Keratinocyte (primary cell): ENCODE results near the gene TCEANC. TPM values are rescaled to one million over a fixed set of nuclear protein-coding genes. Genes with fewer than 3 reads are reported as not detected.

ENCODE experiments used
- DNase-seq: peaks from one replicate; pipeline ENCODE4 v3.0.0-alpha.2; 2011; ENCODE audit warnings: low read depth, missing footprints, low spot score
- FAIRE-seq: peaks from 2 replicates; lab custom pipeline; 2011; peaks lifted over from hg19 to GRCh38; lab: Jason Lieb, UNC
- H2AFZ ChIP-seq: 2 replicates; pipeline ENCODE4 v1.6.0; 2012; ENCODE audit warnings: low read length, control low read depth, inconsistent platforms; ENCODE audit not compliant: control insufficient read depth
- H3K27ac ChIP-seq: 2 replicates; pipeline ENCODE4 v1.5.1; 2011; ENCODE audit warnings: low read length; ENCODE audit not compliant: control insufficient read depth, insufficient read depth
- H3K27me3 ChIP-seq: 3 replicates; pipeline ENCODE4 v1.6.0; 2011; ENCODE audit warnings: low read length; ENCODE audit not compliant: control insufficient read depth, insufficient read depth; ENCODE audit errors: extremely low read depth
- H3K36me3 ChIP-seq, 2 experiments: 2 replicates in 1 of 2; 3 replicates in 1 of 2; pipeline ENCODE4 v1.5.1; 2011; ENCODE audit warnings: low read length in 2 of 2, mild to moderate bottlenecking in 1 of 2; ENCODE audit not compliant: control insufficient read depth in 2 of 2, insufficient read depth in 2 of 2; ENCODE audit errors: extremely low read depth in 1 of 2
- H3K4me1 ChIP-seq: 3 replicates; pipeline ENCODE4 v1.5.1; 2011; ENCODE audit warnings: low read length; ENCODE audit not compliant: control insufficient read depth, insufficient read depth; ENCODE audit errors: extremely low read depth
- H3K4me2 ChIP-seq: 3 replicates; pipeline ENCODE4 v1.6.0; 2011; ENCODE audit warnings: low read depth, low read length; ENCODE audit not compliant: control insufficient read depth, insufficient read depth; ENCODE audit errors: extremely low read depth
- H3K4me3 ChIP-seq, 3 experiments: fragments of 200-600 bp in 1 of 3; sonication (generic) in 1 of 3; 2 replicates in 2 of 3; 3 replicates in 1 of 3; pipeline ENCODE4 v1.5.1; 2011 to 2016; ENCODE audit warnings: low read length in 3 of 3, mild to moderate bottlenecking in 3 of 3, control low read depth in 2 of 3, inconsistent platforms in 1 of 3, low read depth in 1 of 3, mixed read lengths in 1 of 3, mixed run types in 1 of 3, moderate library complexity in 1 of 3; ENCODE audit not compliant: control insufficient read depth in 2 of 3, insufficient read depth in 2 of 3; ENCODE audit errors: extremely low read depth in 1 of 3
- H3K79me2 ChIP-seq: 2 replicates; pipeline ENCODE4 v1.6.0; 2012; ENCODE audit warnings: low read length; ENCODE audit not compliant: control insufficient read depth, insufficient read depth
- H3K9ac ChIP-seq: 3 replicates; pipeline ENCODE4 v1.6.0; 2011; ENCODE audit warnings: low read length; ENCODE audit not compliant: control insufficient read depth, insufficient read depth; ENCODE audit errors: extremely low read depth
- H3K9me1 ChIP-seq: 3 replicates; pipeline ENCODE4 v1.6.0; 2011; ENCODE audit warnings: low read length; ENCODE audit not compliant: control insufficient read depth, insufficient read depth; ENCODE audit errors: extremely low read depth
- H3K9me3 ChIP-seq: 2 replicates; pipeline ENCODE4 v1.5.1; 2012; ENCODE audit warnings: low read depth, low read length; ENCODE audit not compliant: control insufficient read depth
- H4K20me1 ChIP-seq: 3 replicates; pipeline ENCODE4 v1.6.0; 2011; ENCODE audit warnings: low read length; ENCODE audit not compliant: control insufficient read depth, insufficient read depth; ENCODE audit errors: extremely low read depth
- EZH2 ChIP-seq: IDR thresholded peaks from one replicate; pipeline ENCODE4 v1.6.1; 2012; ENCODE audit warnings: inconsistent platforms, mild to moderate bottlenecking, low read length, moderate library complexity
- dilution Hi-C: fragments of 300-500 bp; cut with MboI; formaldehyde crosslinking; loops from one replicate; pipeline ENCODE4 v1.7.0; 2020; ENCODE audit warnings: low sequenced_read_pairs; ENCODE audit not compliant: extremely low pct_ligation_motif_present
- polyA plus RNA-seq, 5 experiments: library from polyadenylated mRNA; depleted of rRNA in 3 of 5; stranded (reverse) in 3 of 5; stranded (forward) in 1 of 5; unstranded in 1 of 5; fragments of >200 nt; gene quantifications; 1 replicate in 1 of 5; 2 replicates in 3 of 5; 3 replicates in 1 of 5; pipeline versions ENCODE4 v1.2.1 to v1.2.3, GENCODE V29; 2011 to 2012; ENCODE audit warnings: missing spikeins in 2 of 5, low read depth in 1 of 5, low replicate concordance in 1 of 5
- TF ChIP-seq, protein P1 (sequence below), 3 experiments: IDR thresholded peaks in 1 of 3; conservative IDR thresholded peaks in 1 of 3; optimal IDR thresholded peaks in 1 of 3; 2 replicates in 2 of 3; 3 replicates in 1 of 3; pipeline versions ENCODE3 to v1.5.1; 2011; ENCODE audit warnings: low read length in 3 of 3, mild to moderate bottlenecking in 3 of 3, moderate library complexity in 2 of 3, control low read depth in 1 of 3, inconsistent platforms in 1 of 3; ENCODE audit not compliant: insufficient read depth in 2 of 3; ENCODE audit errors: extremely low read depth in 1 of 3

The TCEANC gene
- polyA plus RNA-seq, 1 donor (not counting 4 experiments of a cell fraction or from before 2014, with no cell fraction given) = 1.8 TPM

- no peaks in the 10 kb centered on the region for H3K79me2 ChIP-seq
- dilution Hi-C loops = no loop called here
- H3K27me3 ChIP-seq = no peaks in the 10 kb centered on the region
- H3K9me1 ChIP-seq = no peaks in the 10 kb centered on the region
- no peak for FAIRE-seq
- H3K4me3 ChIP-seq = no peak overlapping the region
- DNase-seq = no peak
- no peak for TF ChIP-seq EZH2
- TF ChIP-seq, protein P1, sequence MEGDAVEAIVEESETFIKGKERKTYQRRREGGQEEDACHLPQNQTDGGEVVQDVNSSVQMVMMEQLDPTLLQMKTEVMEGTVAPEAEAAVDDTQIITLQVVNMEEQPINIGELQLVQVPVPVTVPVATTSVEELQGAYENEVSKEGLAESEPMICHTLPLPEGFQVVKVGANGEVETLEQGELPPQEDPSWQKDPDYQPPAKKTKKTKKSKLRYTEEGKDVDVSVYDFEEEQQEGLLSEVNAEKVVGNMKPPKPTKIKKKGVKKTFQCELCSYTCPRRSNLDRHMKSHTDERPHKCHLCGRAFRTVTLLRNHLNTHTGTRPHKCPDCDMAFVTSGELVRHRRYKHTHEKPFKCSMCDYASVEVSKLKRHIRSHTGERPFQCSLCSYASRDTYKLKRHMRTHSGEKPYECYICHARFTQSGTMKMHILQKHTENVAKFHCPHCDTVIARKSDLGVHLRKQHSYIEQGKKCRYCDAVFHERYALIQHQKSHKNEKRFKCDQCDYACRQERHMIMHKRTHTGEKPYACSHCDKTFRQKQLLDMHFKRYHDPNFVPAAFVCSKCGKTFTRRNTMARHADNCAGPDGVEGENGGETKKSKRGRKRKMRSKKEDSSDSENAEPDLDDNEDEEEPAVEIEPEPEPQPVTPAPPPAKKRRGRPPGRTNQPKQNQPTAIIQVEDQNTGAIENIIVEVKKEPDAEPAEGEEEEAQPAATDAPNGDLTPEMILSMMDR (optimal IDR thresholded peaks at IDR 0.05 in 1 of 3, IDR thresholded peaks at IDR 0.05 in 1 of 3, conservative IDR thresholded peaks at IDR 0.05 in 1 of 3; ENCODE audit: extremely low read depth in 1 of 3, insufficient read depth in 2 of 3, low read length in 3 of 3) = no peak
- no peak overlapping the region for H3K4me2 ChIP-seq
- no peak overlapping the region for H3K9ac ChIP-seq
- H4K20me1 ChIP-seq = no peaks in the 10 kb centered on the region
- H2AFZ ChIP-seq = no peak overlapping the region
- peaks cover 0 to 2% of the 10 kb centered on the region in 2 experiments for H3K36me3 ChIP-seq
- no peak overlapping the region for H3K27ac ChIP-seq
- peaks cover 9% of the 10 kb centered on the region for H3K4me1 ChIP-seq
- H3K9me3 ChIP-seq = no peaks in the 10 kb centered on the region
These were observed 13.9 kb downstream of the TCEANC start for GRCh38 chrX:13666836-13667235.

- DNase-seq = no peak
- no peaks in the 10 kb centered on the region for H3K27me3 ChIP-seq
- H3K9me3 ChIP-seq = no peaks in the 10 kb centered on the region
- no peaks in the 10 kb centered on the region for H4K20me1 ChIP-seq
- dilution Hi-C loops = no loop called here
- H3K79me2 ChIP-seq = no peaks in the 10 kb centered on the region
- no peak overlapping the region for H3K27ac ChIP-seq
- H3K4me1 ChIP-seq = peaks cover 9% of the 10 kb centered on the region
- H3K36me3 ChIP-seq = no peaks in the 10 kb centered on the region
- no peaks in the 10 kb centered on the region for H3K9me1 ChIP-seq
- H3K9ac ChIP-seq = no peak overlapping the region
- H3K4me2 ChIP-seq = no peak overlapping the region
- no peak for FAIRE-seq
- H2AFZ ChIP-seq = no peak overlapping the region
- TF ChIP-seq EZH2 = no peak
- TF ChIP-seq, protein P1 (optimal IDR thresholded peaks at IDR 0.05 in 1 of 3, IDR thresholded peaks at IDR 0.05 in 1 of 3, conservative IDR thresholded peaks at IDR 0.05 in 1 of 3; ENCODE audit: extremely low read depth in 1 of 3, insufficient read depth in 2 of 3, low read length in 3 of 3) = no peak
- no peak overlapping the region for H3K4me3 ChIP-seq
These were observed 15.0 kb downstream of the TCEANC start for GRCh38 chrX:13667919-13668318.
